Spleen (tissue), 11 donors: ENCODE results near the gene TMEM132D. TPM values are rescaled to one million over a fixed set of nuclear protein-coding genes. Genes with fewer than 3 reads are reported as not detected.

ENCODE experiments used
- DNase-seq: peaks from one replicate; pipeline ENCODE4 v3.0.0-alpha.2; 2020
- H3K27ac ChIP-seq, 8 donors: fragments of 200-600 bp; sonication (generic) in 7 of 8; 1 replicate in 4 of 8; 2 replicates in 4 of 8; pipeline versions ENCODE4 v1.5.0 to v1.8.0; 2016 to 2021; ENCODE audit warnings: inconsistent platforms in 4 of 8, mild to moderate bottlenecking in 4 of 8, moderate library complexity in 1 of 8
- H3K27me3 ChIP-seq, 7 donors: fragments of 200-600 bp; sonication (generic) in 6 of 7; replicated peaks in 1 of 7; 1 replicate in 4 of 7; 2 replicates in 3 of 7; pipeline versions ENCODE4 v1.5.0 to v1.8.0; 2016 to 2021; ENCODE audit warnings: inconsistent platforms in 3 of 7, mild to moderate bottlenecking in 1 of 7
- H3K36me3 ChIP-seq, 6 donors: fragments of 200-600 bp; sonication (generic) in 5 of 6; 1 replicate in 4 of 6; 2 replicates in 2 of 6; pipeline versions ENCODE4 v1.5.0 to v1.8.0; 2016 to 2021; ENCODE audit warnings: inconsistent platforms in 2 of 6
- H3K4me1 ChIP-seq, 6 donors: fragments of 200-600 bp; sonication (generic) in 5 of 6; 1 replicate in 3 of 6; 2 replicates in 3 of 6; pipeline versions ENCODE4 v1.5.0 to v1.8.0; 2016 to 2021; ENCODE audit warnings: inconsistent platforms in 3 of 6
- H3K4me3 ChIP-seq, 8 donors: fragments of 200-600 bp; sonication (generic) in 7 of 8; 1 replicate in 4 of 8; 2 replicates in 4 of 8; pipeline versions ENCODE4 v1.5.0 to v1.8.0; 2016 to 2021; ENCODE audit warnings: inconsistent platforms in 4 of 8, mild to moderate bottlenecking in 4 of 8, moderate library complexity in 2 of 8
- H3K9me3 ChIP-seq, 8 donors: fragments of 200-600 bp; sonication (generic) in 7 of 8; 1 replicate in 4 of 8; 2 replicates in 4 of 8; pipeline versions ENCODE4 v1.5.0 to v1.8.0; 2016 to 2021; ENCODE audit warnings: inconsistent platforms in 4 of 8
- CTCF ChIP-seq, 11 experiments: fragments of 200-600 bp in 7 of 11; fragments of 450-650 bp in 4 of 11; sonication (generic) in 4 of 11; IDR thresholded peaks in 8 of 11; conservative IDR thresholded peaks in 3 of 11; 1 replicate in 7 of 11; 2 replicates in 4 of 11; pipeline versions ENCODE4 v1.4.0 to v1.8.0; 2016 to 2021; ENCODE audit warnings: antibody characterized with exemption in 11 of 11, inconsistent platforms in 4 of 11, mild to moderate bottlenecking in 1 of 11
- POLR2A ChIP-seq, 3 donors: fragments of 450-650 bp; IDR thresholded peaks; one replicate each; pipeline ENCODE4 v1.5.1; 2017; ENCODE audit warnings: antibody characterized with exemption in 3 of 3, mild to moderate bottlenecking in 1 of 3
- POLR2AphosphoS5 ChIP-seq, 3 donors: sonication (generic); formaldehyde crosslinking; IDR thresholded peaks; one replicate each; pipeline ENCODE4 v1.5.1; 2017; ENCODE audit warnings: antibody characterized with exemption in 3 of 3
- WGBS, 5 donors: extraction: QIAGEN DNeasy Blood & Tissue Kit in 3 of 5; methylation state at CpG; one replicate each; pipeline versions ENCODE4 v1.1.5 to v1.1.7; 2013 to 2018; 5-methylcytosine and 5-hydroxymethylcytosine counted together
- intact Hi-C: fragments of 100-400 bp; cut with DNase I; formaldehyde crosslinking; loops from one replicate; pipeline ENCODE4 v1.15.0; 2023; ENCODE audit warnings: low total_unique reads
- polyA plus RNA-seq, 3 donors: library from polyadenylated mRNA; stranded (reverse); fragments of 200-250 nt; gene quantifications; one replicate each; pipeline ENCODE4 v1.2.1, GENCODE V29; 2013
- total RNA-seq, 7 donors: library from RNA; depleted of rRNA in 3 of 7; stranded (reverse); fragments of >200 nt in 3 of 7; fragmentation: NEBNext Ultra II Directional in 4 of 7; extraction: Animal tissue kit (Norgen Biotek cat#: 25700) in 4 of 7; gene quantifications; one replicate each; pipeline versions ENCODE4 v1.1.0 to v1.2.1, GENCODE V29; 2016 to 2021
- donor health status: healthy with polysubstance abuse.
- donor health status: DM: no; HTN: no; CAD: no; lungs with moderate emphysema.
- donor health status: DM: no; HTN: no; CAD: no.
- donor health status: Bipolar disorder and iron deficiency.
- donor health status: healthy.
- donor health status: DM: no; HTN: no; CAD: no.
- donor health status: DM: yes; HTN: yes; CAD: no.

The TMEM132D gene
- total and polyA plus RNA-seq, 10 donors: 0.03 TPM; not detected in 9

GRCh38 chr12:129428240-129428936 lies 475.4 kb downstream of the TMEM132D start:
- 63 to 66% (median 64%) methylated on average over 5 of the region's 5 CpGs for WGBS, 5 donors
- peaks cover 0 to 22% (median 11%) of the 10 kb centered on the region in 8 donors for H3K9me3 ChIP-seq

GRCh38 chr12:129423041-129423580 lies 480.7 kb downstream of the TMEM132D start:
- Histone ChIP-seq H3K4me3 (no peak overlapping the region), H3K27me3 (no peaks in the 10 kb centered on the region), H3K36me3 (no peaks in the 10 kb centered on the region), H3K9me3 (peaks cover 0 to 18% (median 4%) of the 10 kb centered on the region in 8 donors), H3K27ac (no peak overlapping the region), H3K4me1 (no peaks in the 10 kb centered on the region)
- no peak for TF ChIP-seq POLR2A (IDR thresholded peaks at IDR 0.05)
- 40 to 61% (median 54%) methylated on average over 4 of the region's 4 CpGs for WGBS, 5 donors
- intact Hi-C loops: no loop called here
- DNase-seq: no peak

More at GRCh38 chr12:129428240-129428936, 475.4 kb downstream of the TMEM132D start:
- Histone ChIP-seq H3K4me3 (no peak overlapping the region), H3K36me3 (no peaks in the 10 kb centered on the region), H3K27me3 (no peaks in the 10 kb centered on the region), H3K4me1 (no peaks in the 10 kb centered on the region), H3K27ac (no peak overlapping the region)
- TF ChIP-seq CTCF (IDR thresholded peaks at IDR 0.05 in 8 of 11, conservative IDR thresholded peaks at IDR 0.05 in 3 of 11): no peak
- TF ChIP-seq POLR2AphosphoS5 (IDR thresholded peaks at IDR 0.05): no peak
- no peak for TF ChIP-seq POLR2A (IDR thresholded peaks at IDR 0.05)
- no peak for DNase-seq
- intact Hi-C loops: no loop called here

GRCh38 chr12:129413295-129413694 lies 490.5 kb downstream of the TMEM132D start:
- DNase-seq: no peak
- Histone ChIP-seq H3K36me3 (no peaks in the 10 kb centered on the region), H3K4me1 (no peaks in the 10 kb centered on the region), H3K4me3 (no peak overlapping the region), H3K9me3 (peaks cover 0 to 18% (median 5%) of the 10 kb centered on the region in 8 donors), H3K27me3 (no peaks in the 10 kb centered on the region), H3K27ac (no peak overlapping the region)
- TF ChIP-seq POLR2AphosphoS5 (IDR thresholded peaks at IDR 0.05) (no peak), POLR2A (IDR thresholded peaks at IDR 0.05) (no peak), CTCF (IDR thresholded peaks at IDR 0.05 in 8 of 11, conservative IDR thresholded peaks at IDR 0.05 in 3 of 11) (no peak)
- intact Hi-C loops: no loop called here
- 59 to 92% (median 81%) methylated on average over 2 of the region's 2 CpGs for WGBS, 5 donors

- WGBS, 5 donors: 79 to 87% (median 82%) methylated on average over 8 of the region's 8 CpGs
- Histone ChIP-seq H3K36me3 (no peaks in the 10 kb centered on the region), H3K9me3 (peaks cover 0 to 8% (median 0%) of the 10 kb centered on the region in 8 donors), H3K27ac (no peak overlapping the region), H3K27me3 (no peaks in the 10 kb centered on the region), H3K4me1 (no peaks in the 10 kb centered on the region), H3K4me3 (no peak overlapping the region)
- intact Hi-C loops: no loop called here
- no peak for TF ChIP-seq POLR2A (IDR thresholded peaks at IDR 0.05)
- no peak for TF ChIP-seq CTCF (IDR thresholded peaks at IDR 0.05 in 8 of 11, conservative IDR thresholded peaks at IDR 0.05 in 3 of 11)
- TF ChIP-seq POLR2AphosphoS5 (IDR thresholded peaks at IDR 0.05): no peak
- no peak for DNase-seq
Measured at GRCh38 chr12:129409281-129409680, 494.5 kb downstream of the TMEM132D start.
